H9 (cell line): ENCODE measurements around the gene ARHGEF39. TPM values are rescaled to one million over a fixed set of nuclear protein-coding genes. Genes with fewer than 3 reads are reported as not detected.

ENCODE experiments used
- DNase-seq: peaks from one replicate; pipeline ENCODE4 v3.0.0-alpha.2; 2017
- H2AFZ ChIP-seq: one replicate; pipeline ENCODE4 v1.6.1; 2013; ENCODE audit warnings: mild to moderate bottlenecking, low read length, control low read depth, moderate library complexity
- H2AK5ac ChIP-seq: 2 replicates; pipeline ENCODE4 v1.6.1; 2013; ENCODE audit warnings: low read length, control low read depth, mixed read lengths; ENCODE audit not compliant: insufficient read length
- H2BK120ac ChIP-seq: one replicate; pipeline ENCODE4 v1.6.1; 2013; ENCODE audit warnings: low read depth, mild to moderate bottlenecking, low read length, control low read depth, inconsistent platforms; ENCODE audit not compliant: poor library complexity, severe bottlenecking
- H2BK12ac ChIP-seq: 2 replicates; pipeline ENCODE4 v1.6.1; 2013; ENCODE audit warnings: low read length, control low read depth, mixed read lengths, low read depth; ENCODE audit not compliant: insufficient read length
- H2BK15ac ChIP-seq: 2 replicates; pipeline ENCODE4 v1.6.1; 2013; ENCODE audit warnings: low read depth, low read length, control low read depth
- H2BK20ac ChIP-seq: one replicate; pipeline ENCODE4 v1.6.1; 2013; ENCODE audit warnings: low read depth, mild to moderate bottlenecking, low read length, control low read depth, inconsistent platforms; ENCODE audit not compliant: poor library complexity, severe bottlenecking
- H2BK5ac ChIP-seq: 2 replicates; pipeline ENCODE4 v1.6.1; 2013; ENCODE audit warnings: low read length, control low read depth, mixed read lengths; ENCODE audit not compliant: insufficient read length
- H3K14ac ChIP-seq: 2 replicates; pipeline ENCODE4 v1.6.1; 2013; ENCODE audit warnings: low read length, control low read depth; ENCODE audit not compliant: insufficient read depth
- H3K18ac ChIP-seq: 2 replicates; pipeline ENCODE4 v1.6.1; 2013; ENCODE audit warnings: low read depth, mild to moderate bottlenecking, mixed read lengths, low read length, control low read depth; ENCODE audit not compliant: insufficient read length
- H3K23ac ChIP-seq: 2 replicates; pipeline ENCODE4 v1.6.1; 2013; ENCODE audit warnings: low read length, control low read depth, mixed read lengths, low read depth; ENCODE audit not compliant: insufficient read length
- H3K23me2 ChIP-seq: 2 replicates; pipeline ENCODE4 v1.6.1; 2013; ENCODE audit warnings: low read depth, mild to moderate bottlenecking, mixed read lengths, low read length, control low read depth; ENCODE audit not compliant: insufficient read length, poor library complexity, severe bottlenecking
- H3K27ac ChIP-seq: 2 replicates; pipeline ENCODE4 v1.5.1; 2013; ENCODE audit warnings: low read length, control low read depth, mixed read lengths, low read depth; ENCODE audit not compliant: insufficient read length
- H3K27me3 ChIP-seq: 2 replicates; pipeline ENCODE4 v1.6.1; 2013; ENCODE audit warnings: low read length, control low read depth, inconsistent platforms; ENCODE audit not compliant: insufficient read depth
- H3K4ac ChIP-seq: 2 replicates; pipeline ENCODE4 v1.6.1; 2013; ENCODE audit warnings: low read depth, mild to moderate bottlenecking, control low read depth, inconsistent platforms, low read length, moderate library complexity
- H3K4me1 ChIP-seq: 2 replicates; pipeline ENCODE4 v1.6.1; 2013; ENCODE audit warnings: low read length, control low read depth, inconsistent platforms; ENCODE audit not compliant: insufficient read depth
- H3K4me2 ChIP-seq: 2 replicates; pipeline ENCODE4 v1.6.1; 2013; ENCODE audit warnings: low read length, control low read depth, mixed read lengths; ENCODE audit not compliant: insufficient read length, insufficient read depth
- H3K56ac ChIP-seq: 2 replicates; pipeline ENCODE4 v1.6.1; 2013; ENCODE audit warnings: low read depth, mild to moderate bottlenecking, mixed read lengths, low read length, control low read depth; ENCODE audit not compliant: insufficient read length
- H3K79me1 ChIP-seq: 2 replicates; pipeline ENCODE4 v1.6.1; 2013; ENCODE audit warnings: low read depth, mild to moderate bottlenecking, moderate library complexity, low read length, control low read depth, inconsistent platforms; ENCODE audit not compliant: insufficient read depth, poor library complexity, severe bottlenecking
- H3K79me2 ChIP-seq: 2 replicates; pipeline ENCODE4 v1.6.1; 2013; ENCODE audit warnings: low read length, control low read depth, inconsistent platforms; ENCODE audit not compliant: insufficient read depth
- H3K9ac ChIP-seq: 2 replicates; pipeline ENCODE4 v1.6.1; 2013; ENCODE audit warnings: low read length, control low read depth, mixed read lengths; ENCODE audit not compliant: insufficient read length; ENCODE audit errors: extremely low read depth
- H3K9me3 ChIP-seq: one replicate; pipeline ENCODE4 v1.6.1; 2013; ENCODE audit warnings: low read depth, low read length, inconsistent platforms; ENCODE audit not compliant: control insufficient read depth
- H3T11ph ChIP-seq: one replicate; pipeline ENCODE4 v1.6.1; 2013; ENCODE audit warnings: mild to moderate bottlenecking, low read length, control low read depth, inconsistent platforms
- H4K20me1 ChIP-seq: one replicate; pipeline ENCODE4 v1.6.1; 2013; ENCODE audit not compliant: control insufficient read depth, insufficient read length, insufficient read depth
- H4K5ac ChIP-seq: 2 replicates; pipeline ENCODE4 v1.6.1; 2013; ENCODE audit warnings: low read depth, mild to moderate bottlenecking, mixed read lengths, low read length, control low read depth; ENCODE audit not compliant: insufficient read length
- H4K8ac ChIP-seq: replicated peaks from 2 replicates; pipeline ENCODE4 v1.6.1; 2013; ENCODE audit warnings: low read length, control low read depth, mixed read lengths, low read depth; ENCODE audit not compliant: insufficient read length
- H4K91ac ChIP-seq: 2 replicates; pipeline ENCODE4 v1.6.1; 2013; ENCODE audit warnings: low read depth, mild to moderate bottlenecking, moderate library complexity, mixed read lengths, low read length, control low read depth; ENCODE audit not compliant: insufficient read length
- H3K27ac Mint-ChIP-seq, 3 experiments: 2 replicates in 2 of 3; 3 replicates in 1 of 3; pipeline ENCODE4 v1.8.0; 2020 to 2021; ENCODE audit warnings: mixed read lengths in 3 of 3, mild to moderate bottlenecking in 1 of 3, moderate library complexity in 1 of 3
- H3K27me3 Mint-ChIP-seq: 2 replicates; pipeline ENCODE4 v1.8.0; 2021; ENCODE audit warnings: low read depth, mild to moderate bottlenecking, moderate library complexity, mixed read lengths
- H3K36me3 Mint-ChIP-seq, 3 experiments: 2 replicates in 2 of 3; 3 replicates in 1 of 3; pipeline ENCODE4 v1.8.0; 2020 to 2021; ENCODE audit warnings: low read depth in 3 of 3, mixed read lengths in 3 of 3; ENCODE audit not compliant: insufficient read depth in 1 of 3
- H3K4me1 Mint-ChIP-seq, 2 experiments: 2 replicates each; pipeline ENCODE4 v1.8.0; 2020; ENCODE audit warnings: mixed read lengths in 2 of 2
- H3K4me3 Mint-ChIP-seq, 2 experiments: 2 replicates in 1 of 2; 3 replicates in 1 of 2; pipeline ENCODE4 v1.8.0; 2020 to 2021; ENCODE audit warnings: mild to moderate bottlenecking in 2 of 2, mixed read lengths in 2 of 2, moderate library complexity in 1 of 2
- H3K9me3 Mint-ChIP-seq, 2 experiments: 2 replicates in 1 of 2; 3 replicates in 1 of 2; pipeline ENCODE4 v1.8.0; 2020; ENCODE audit warnings: mild to moderate bottlenecking in 2 of 2, mixed read lengths in 2 of 2, moderate library complexity in 1 of 2
- CTCF ChIP-seq: fragments of 200-600 bp; sonication (generic); conservative IDR thresholded peaks from 3 replicates; pipeline ENCODE4 v1.8.0; 2021; ENCODE audit warnings: antibody characterized with exemption, mild to moderate bottlenecking
- WGBS: extraction: QIAGEN DNeasy Blood & Tissue Kit; methylation state at CpG from one replicate; pipeline ENCODE4 v1.1.7; 2013; ENCODE audit warnings: missing lambda C conversion rate, low lambda C conversion rate, mixed read lengths; ENCODE audit not compliant: insufficient read length; ENCODE audit errors: extremely low coverage; 5-methylcytosine and 5-hydroxymethylcytosine counted together
- total RNA-seq: library from RNA; stranded (reverse); gene quantifications from 2 replicates; pipeline ENCODE4 v1.2.1, GENCODE V29; 2021

ARHGEF39 gene
- total RNA-seq, 1 experiment from 2014 or later: 24.4 TPM

DNA sequence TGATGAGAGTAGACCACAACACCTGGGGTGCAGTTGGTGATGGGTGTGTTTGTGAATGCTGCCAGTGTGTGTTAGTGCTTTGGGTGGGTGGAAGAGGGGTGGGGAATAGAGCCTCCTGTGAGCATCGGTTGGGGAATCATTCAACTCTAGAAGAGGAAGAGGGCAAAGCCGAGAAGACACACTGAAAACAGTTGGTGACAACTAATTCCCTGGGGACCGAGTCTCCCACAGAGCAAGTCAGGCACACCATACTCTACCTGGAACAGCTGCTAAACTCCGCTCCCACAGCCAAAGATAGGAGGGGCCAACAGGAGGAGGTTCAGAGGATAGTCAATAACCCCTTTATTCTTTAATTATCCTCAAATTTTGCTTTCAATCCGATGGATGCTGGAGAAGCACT is 1.6 kb upstream of the ARHGEF39 start:
- no peak overlapping the region for H4K5ac ChIP-seq
- no peak overlapping the region for H3K56ac ChIP-seq
- no peak overlapping the region for H3K23ac ChIP-seq
- no peak overlapping the region for H2AFZ ChIP-seq
- H4K91ac ChIP-seq: no peak overlapping the region
- H3K27ac ChIP-seq: no peak overlapping the region
- no peak overlapping the region for H3K14ac ChIP-seq
- H2BK120ac ChIP-seq: no peak overlapping the region
- no peaks in the 10 kb centered on the region for H3K9me3 ChIP-seq
- H3K18ac ChIP-seq: no peak overlapping the region
- WGBS: no CpG with 5 or more reads among the region's 5 CpGs
- H4K20me1 ChIP-seq: no peaks in the 10 kb centered on the region
- no peak for TF ChIP-seq CTCF
- H3K9ac ChIP-seq: no peak overlapping the region
- Mint-ChIP-seq H3K4me1 (peaks cover 21 to 31% of the 10 kb centered on the region in 2 experiments), H3K4me3 (no peak overlapping the region), H3K27ac (no peak overlapping the region; a peak in 1 of 7 replicates), H3K9me3 (no peaks in the 10 kb centered on the region), H3K36me3 (peaks cover 12 to 20% (median 15%) of the 10 kb centered on the region in 3 experiments; a peak in 6 of 7 replicates), H3K27me3 (peaks cover 9% of the 10 kb centered on the region)
- H2BK5ac ChIP-seq: no peak overlapping the region
- H2BK20ac ChIP-seq: no peak overlapping the region
- no peaks in the 10 kb centered on the region for H3K79me2 ChIP-seq
- H3K23me2 ChIP-seq: peaks cover 8% of the 10 kb centered on the region
- no peak overlapping the region for H3K4me2 ChIP-seq
- no peak overlapping the region for H4K8ac ChIP-seq
- no peak overlapping the region for H2BK12ac ChIP-seq
- no peaks in the 10 kb centered on the region for H3K27me3 ChIP-seq
- H3K4me1 ChIP-seq: no peaks in the 10 kb centered on the region; the same call in 1 of the 2 replicates
- no peak overlapping the region; the same call in 1 of the 2 replicates for H2BK15ac ChIP-seq
- no peak overlapping the region for H3K4ac ChIP-seq
- no peak for DNase-seq
- no peak overlapping the region for H2AK5ac ChIP-seq
- H3T11ph ChIP-seq: no peak overlapping the region
- no peaks in the 10 kb centered on the region for H3K79me1 ChIP-seq
